Measurements from ENCODE around the gene MIS18A. TPM values are rescaled to one million over a fixed set of nuclear protein-coding genes. Genes with fewer than 3 reads are reported as not detected.

Gene MIS18A
- total RNA-seq, 1 experiment from 2014 or later, result 53.7 TPM

DNA sequence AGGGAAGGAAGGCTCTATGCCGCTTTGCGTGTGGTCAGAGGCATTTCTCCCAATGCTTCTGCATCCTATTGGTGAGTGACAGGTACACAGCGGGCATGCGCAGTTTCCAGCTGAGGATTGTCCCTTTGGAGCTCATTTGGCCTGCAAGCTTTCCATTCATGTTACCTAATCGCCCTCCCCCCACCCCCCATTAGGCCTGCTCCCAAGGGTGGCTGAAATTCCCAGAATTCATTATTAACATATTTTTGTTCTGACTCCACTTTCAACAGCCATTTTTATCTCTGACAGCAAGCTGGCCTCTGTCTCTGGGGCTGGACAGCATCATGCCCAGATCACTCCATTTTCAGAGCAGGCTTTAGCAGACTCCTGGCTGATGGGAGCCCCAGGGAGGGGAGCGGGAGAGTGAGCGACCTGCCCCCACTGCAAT lies 25.6 kb downstream of the MIS18A start:
- no peak for DNase-seq (ENCODE audit: low read depth)

DNA sequence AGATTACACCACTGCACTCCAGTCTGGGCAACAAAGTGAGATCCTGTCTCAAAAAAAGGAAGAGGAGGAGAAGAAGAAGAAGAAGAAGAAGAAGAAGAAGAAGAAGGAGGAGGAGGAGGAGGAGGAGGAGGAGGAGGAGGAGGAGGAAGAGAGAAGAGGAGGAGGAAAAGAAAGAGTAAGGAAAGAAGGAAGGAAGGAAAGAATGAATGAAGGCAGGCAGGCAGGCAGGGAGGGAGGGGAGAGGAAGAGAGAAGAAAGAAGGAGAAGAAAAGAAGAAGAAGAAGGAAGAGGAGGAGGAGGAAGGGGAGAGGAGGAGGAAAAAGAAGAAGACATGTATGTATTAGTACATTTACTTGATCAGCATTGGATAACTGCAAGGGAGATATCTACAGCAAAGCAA lies 26.7 kb downstream of the MIS18A start:
- DNase-seq (ENCODE audit: low read depth), result no peak

DNA sequence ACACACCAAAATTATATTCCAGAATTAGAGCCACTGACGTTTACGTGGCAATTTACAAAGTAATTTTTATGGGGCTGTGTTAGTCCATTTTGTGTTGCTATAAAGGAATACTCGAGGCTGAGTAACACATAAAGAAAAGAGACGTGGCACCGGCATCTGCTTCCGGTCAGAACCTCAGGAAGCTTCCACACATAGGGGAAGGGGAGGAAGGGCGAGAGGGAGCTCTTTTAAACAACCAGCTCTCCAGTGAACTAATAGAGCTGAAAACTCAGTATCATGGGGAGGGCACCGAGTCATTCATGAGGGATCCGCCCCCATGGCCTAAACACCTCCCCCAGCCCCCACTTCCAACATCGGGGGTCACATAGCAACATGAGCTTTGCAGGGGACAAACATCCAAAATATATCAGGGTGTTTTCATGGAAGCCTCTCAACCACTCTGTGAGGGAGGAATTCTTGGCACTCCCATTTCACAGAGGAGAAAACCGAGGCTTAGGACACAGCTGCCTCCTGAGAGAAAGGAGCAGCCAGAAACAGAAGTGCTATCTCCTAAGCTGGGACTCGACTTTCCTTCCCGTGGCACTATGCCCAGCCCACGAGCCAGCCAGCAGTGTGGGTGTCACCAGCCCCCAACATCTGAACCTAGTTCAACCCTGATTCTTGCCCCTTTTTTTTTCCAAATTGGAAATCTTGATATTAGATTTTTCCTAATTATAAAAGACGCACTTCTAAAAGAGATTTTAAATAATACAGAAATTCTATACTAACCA lies 29.2 kb downstream of the MIS18A start:
- DNase-seq (ENCODE audit: low read depth), result no peak

DNA sequence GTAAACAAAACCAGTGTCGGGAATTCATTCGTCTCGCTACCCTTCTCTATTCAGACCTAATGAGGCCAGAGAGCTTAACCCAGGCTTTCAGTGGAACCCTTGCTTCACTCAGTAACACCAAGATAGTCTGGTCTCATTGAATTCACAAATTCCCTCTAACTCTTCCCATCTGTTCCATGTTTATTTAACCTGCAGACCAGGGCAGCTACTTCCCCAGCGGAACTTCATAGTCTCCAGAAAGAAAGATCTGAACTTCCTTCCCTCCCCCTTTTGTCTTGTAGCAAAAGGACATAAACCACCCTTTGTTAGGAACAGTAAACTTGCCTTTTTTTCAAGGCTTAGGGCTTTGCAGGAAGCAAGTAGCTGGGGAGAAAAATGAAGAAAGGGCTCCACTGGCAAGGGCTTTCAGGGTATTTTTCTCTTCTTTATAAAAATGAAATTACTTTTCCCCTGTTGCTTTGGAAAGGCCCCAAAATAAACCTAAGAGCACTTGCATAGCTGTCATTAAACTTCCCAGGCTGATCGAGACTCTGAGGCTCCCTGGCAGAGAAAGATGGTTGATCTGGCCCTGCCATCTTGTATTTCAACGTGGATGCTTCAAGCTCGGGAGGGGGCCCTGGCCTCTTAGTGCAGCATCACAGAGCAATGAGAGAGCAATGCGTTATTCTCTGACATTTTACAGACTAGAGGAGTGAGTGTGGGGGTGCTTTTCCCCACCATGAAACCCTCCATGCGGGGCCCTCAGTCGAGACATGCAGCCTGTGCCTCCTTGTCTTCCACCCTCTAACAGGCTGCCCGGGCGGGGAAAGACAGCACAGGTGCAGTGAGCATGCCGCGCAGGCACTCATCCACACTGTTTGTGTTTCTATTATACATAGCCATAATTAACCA lies 30.0 kb downstream of the MIS18A start:
- no peak for DNase-seq (ENCODE audit: low read depth)

DNA sequence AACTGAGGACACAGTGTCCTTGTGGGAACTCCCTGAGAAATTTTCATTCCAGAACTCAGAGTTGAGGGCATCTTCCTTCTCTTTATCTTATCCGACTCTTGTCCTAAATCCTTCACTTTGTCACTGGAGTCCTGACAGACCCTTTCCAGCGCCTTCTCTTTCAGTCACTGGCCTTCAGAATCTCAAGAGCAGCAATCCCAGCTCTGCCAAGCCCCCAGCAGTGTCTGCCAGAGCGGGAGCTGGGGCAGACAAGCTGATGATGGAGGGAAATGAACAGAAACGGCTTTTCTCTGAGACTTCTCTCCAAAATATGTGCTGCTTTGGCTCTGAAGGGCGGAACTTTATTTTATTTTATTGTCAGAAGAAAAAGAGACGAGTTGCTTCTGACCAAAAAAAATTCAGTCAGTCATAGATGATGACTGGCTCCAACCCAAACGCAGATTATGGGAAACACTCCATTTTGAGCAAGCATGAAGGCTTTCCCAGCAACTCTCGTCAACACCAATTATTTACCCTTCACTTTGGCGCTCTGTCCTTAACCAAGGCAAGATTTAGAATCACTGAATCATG lies 32.2 kb downstream of the MIS18A start:
- no peak for DNase-seq (ENCODE audit: low read depth)

DNA sequence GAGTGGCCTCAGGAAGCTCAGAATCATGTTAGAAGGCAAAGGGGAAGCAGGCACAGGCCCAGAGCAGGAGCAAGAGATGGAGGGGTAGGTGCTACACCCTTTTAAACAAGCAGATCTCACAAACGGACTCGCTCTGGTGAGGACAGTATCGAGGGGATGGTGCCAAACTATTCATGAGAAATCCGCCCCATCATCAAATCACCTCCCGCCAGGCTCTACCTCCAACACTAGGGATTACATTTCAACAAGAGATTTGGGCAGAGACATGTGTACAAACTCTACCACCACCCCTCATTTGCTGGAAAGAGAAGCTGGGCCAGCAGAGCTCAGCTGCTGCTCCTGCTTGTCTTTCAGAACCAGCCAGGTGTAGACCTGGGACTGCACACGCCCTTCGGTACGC lies 32.9 kb downstream of the MIS18A start:
- DNase-seq (ENCODE audit: low read depth), result no peak

DNA sequence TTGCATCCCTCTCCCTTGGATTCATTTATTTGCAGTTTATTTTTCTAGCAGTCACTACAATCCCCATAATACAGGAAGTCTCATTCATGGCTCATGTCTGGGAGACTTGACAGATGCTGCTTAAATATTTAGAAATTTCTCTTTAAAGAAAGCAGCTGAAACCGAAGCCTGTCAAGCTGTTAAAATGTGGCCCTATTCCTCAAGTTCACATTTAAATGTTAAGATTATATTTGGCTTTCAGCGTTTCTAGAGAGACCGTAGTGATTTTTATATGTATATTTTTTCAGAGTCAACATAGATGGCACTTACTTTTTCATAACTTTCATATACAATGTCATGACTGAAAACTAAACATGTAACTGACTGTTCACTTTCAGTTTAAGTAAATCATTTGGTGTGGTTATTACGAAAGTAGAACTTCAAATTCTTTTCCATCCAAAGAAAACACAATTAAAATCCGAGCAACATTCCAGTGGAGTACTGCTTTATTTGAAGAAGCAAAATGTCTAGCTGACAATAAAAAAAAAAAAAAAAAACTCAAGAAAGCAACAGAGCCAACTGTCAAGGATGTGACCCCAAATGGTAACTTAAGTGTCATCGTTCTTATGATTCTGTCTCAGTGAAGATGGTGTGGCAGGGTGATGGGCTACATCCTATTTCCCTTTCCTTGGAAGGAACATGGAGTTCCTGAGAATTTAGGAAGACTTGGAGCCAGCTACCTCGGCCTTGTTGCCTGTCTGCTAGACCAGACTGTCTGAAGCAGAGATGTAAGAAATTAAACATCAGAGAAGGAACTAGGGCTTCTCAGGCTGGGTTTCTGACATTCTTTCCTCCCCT lies 37.8 kb downstream of the MIS18A start:
- no peak for DNase-seq (ENCODE audit: low read depth)

DNA sequence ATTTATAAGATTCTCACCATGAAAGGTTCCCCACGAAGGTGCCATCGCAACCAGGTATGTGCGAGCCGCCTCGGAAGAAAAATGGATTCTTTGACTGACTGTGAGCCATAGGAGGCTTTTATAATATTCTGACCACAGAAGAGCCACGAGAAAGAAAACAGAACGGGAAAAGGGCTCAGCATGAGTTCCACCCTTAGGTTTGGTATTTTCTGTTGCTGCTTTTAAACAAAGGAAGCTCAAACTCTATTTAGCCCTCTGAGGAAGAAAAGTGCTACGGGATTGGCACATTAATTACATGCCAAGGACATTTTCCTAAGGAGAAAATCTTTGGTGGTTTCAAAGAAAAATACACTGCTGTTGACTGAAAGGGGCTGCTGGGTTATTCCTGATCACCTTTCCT lies 39.3 kb downstream of the MIS18A start:
- no peak for DNase-seq (ENCODE audit: low read depth)

DNA sequence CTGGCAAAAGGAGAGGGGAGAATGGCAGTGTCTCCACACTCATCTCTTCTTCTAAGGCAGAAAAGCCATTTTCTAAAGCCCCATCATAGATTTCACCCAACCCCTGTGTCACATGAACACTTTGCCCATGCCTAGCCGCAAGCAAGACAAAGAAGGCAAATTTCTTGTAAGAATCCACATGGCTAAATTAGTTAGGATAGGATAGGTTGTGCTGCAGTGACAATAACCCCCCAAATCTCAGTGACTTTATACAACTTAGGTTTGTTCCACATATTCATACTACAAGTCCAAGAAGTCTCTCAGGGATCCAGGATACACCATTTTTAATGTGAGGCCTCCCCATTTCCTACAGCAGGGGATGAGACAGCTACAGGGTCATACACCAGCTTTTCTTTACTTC lies 40.8 kb downstream of the MIS18A start:
- DNase-seq (ENCODE audit: low read depth), result no peak

DNA sequence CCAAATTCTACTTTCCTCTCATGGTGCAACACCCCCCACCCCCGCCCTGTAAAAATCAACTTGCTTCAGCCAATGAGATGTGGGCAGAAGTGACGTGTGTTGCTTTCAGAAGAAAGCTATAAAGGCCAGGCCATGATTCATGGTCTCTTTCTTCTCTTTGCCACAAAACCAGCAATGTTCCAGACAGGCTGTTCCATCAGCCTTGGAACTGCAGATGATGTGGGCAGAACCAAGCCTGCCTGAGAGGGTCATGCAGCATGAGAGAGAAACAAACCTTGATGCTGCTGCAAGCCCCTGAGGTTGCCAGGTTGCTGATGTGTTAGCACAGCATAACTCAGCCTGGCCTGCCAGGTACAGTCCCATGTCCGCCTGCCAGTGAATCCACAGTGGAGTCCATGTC lies 41.8 kb downstream of the MIS18A start:
- DNase-seq (ENCODE audit: low read depth), result no peak

DNA sequence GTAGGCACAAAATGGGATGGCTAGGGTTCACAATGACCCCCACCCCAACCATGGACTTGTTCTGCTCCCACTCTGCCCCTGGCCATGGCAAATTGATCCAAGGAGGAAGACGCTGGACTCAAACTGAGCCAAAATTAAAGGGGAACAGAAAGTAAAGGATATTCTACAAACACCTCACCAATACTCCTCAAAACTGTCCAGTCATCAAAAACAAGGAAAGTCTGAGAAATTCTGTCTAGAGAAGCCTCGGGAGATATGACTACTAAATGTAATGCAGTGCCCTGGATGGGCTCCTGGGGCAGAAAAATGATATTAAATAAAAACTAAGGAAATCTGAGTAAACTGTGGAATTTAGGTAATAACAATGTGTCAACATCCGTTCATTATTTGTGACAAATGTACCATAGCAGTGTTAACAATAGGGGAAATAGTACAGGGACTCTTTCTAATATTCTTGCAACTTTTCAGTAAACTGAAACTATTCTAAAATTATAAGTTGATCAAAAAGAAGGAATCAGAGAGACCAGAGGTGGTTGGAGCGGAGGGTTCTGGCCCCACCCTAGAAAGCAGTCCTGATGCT lies 45.0 kb downstream of the MIS18A start:
- no peak for DNase-seq (ENCODE audit: low read depth)

DNA sequence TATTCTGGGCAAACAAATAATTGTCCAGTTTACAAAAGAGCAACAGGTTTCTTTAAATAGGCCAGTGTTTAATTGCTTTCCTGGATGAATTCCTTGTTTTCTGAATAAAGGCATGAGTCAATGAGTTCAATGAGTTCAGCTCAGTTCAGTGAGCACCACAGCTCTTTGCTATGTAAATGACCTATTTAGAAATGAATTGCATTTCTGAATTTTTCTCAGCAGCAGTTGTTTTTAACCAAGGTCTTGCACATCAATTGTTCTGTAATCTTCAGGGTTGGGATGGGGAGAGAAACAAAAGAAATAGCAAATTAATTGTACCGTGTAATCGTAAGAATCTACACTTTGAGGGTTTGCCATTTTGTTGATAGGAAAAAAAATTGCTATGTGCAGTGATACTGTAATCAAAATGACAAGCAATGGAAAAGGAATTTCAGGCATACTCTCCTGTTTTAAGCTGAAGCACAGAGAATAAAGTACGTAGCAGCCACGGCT lies 45.7 kb downstream of the MIS18A start:
- DNase-seq (ENCODE audit: low read depth), result no peak

DNA sequence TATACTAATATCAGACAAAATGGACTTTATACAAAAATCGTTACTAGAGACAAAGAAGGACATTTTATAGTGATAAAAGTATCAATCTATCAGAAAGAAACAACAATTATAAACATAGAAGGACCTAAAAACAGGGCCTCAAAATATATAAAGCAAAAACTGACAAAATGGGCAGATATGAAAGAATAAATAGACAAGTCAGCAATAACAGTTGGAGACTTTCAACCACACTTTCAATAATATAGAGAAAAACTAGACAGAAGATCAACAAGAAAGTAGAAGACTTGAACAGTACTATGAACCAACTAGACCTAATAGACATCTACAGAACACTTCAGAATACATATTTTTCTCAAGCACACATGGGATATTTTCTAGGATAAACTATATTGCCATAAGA lies 52.4 kb downstream of the MIS18A start:
- no peak for DNase-seq (ENCODE audit: low read depth)

Other genes starting within 250 kb of the MIS18A start
- not detected in 2 replicates for gene MRAP, start 19.8 kb upstream of the MIS18A start, total RNA-seq (2014; rRNA removed; shearing (Covaris generic))
- 22.0 and 28.3 TPM in 2 replicates for gene URB1, start 114.0 kb upstream of the MIS18A start, total RNA-seq (2014; rRNA removed; shearing (Covaris generic))
- gene EVA1C, start 133.7 kb upstream of the MIS18A start, total RNA-seq (2014; rRNA removed; shearing (Covaris generic)), result 1.1 and 2.2 TPM in 2 replicates